Measurements from ENCODE around the gene SORBS2.

Gene SORBS2

DNA sequence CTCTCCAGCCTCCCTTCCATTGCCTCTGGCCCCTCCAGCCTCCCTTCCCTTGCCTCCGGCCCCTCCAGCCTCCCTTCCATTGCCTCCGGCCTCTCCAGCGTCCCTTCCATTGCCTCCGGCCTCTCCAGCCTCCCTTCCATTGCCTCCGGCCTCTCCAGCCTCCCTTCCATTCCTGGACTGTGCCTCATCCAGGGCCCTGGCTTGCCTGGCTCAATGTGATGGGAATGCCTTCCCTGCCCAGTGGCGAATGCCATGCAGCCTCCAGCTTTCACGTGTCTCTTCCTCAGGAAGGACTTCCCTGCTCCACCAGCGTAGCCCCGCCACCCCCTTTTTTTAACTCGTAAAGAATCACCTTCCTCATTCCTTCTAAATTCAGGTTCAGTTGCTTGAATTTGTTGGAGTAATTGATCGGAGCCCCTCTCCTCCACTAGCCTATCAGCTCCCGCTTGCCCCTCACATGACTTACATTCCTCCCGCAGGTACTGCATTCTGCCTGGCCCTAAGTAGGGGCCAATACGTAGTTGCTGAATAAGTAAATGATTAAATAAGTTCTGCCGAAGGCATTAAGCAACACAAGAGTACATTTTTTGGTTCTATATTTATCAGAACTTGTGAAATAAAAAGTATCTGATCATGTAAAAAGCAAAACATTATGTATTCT is 30.3 kb downstream of the SORBS2 start:
- no peak overlapping the region for H3K4me3 Mint-ChIP-seq
- peaks cover 5% of the 10 kb centered on the region for H3K4me1 Mint-ChIP-seq
- no peak for DNase-seq
- no peaks in the 10 kb centered on the region for H3K36me3 Mint-ChIP-seq (ENCODE audit: low read depth)
- peaks cover 6% of the 10 kb centered on the region for H3K27me3 Mint-ChIP-seq (ENCODE audit: low read depth, poor library complexity)
- TF ChIP-seq, protein P1, sequence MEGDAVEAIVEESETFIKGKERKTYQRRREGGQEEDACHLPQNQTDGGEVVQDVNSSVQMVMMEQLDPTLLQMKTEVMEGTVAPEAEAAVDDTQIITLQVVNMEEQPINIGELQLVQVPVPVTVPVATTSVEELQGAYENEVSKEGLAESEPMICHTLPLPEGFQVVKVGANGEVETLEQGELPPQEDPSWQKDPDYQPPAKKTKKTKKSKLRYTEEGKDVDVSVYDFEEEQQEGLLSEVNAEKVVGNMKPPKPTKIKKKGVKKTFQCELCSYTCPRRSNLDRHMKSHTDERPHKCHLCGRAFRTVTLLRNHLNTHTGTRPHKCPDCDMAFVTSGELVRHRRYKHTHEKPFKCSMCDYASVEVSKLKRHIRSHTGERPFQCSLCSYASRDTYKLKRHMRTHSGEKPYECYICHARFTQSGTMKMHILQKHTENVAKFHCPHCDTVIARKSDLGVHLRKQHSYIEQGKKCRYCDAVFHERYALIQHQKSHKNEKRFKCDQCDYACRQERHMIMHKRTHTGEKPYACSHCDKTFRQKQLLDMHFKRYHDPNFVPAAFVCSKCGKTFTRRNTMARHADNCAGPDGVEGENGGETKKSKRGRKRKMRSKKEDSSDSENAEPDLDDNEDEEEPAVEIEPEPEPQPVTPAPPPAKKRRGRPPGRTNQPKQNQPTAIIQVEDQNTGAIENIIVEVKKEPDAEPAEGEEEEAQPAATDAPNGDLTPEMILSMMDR (IDR thresholded peaks at IDR 0.05): no peak
- no peaks in the 10 kb centered on the region for H3K9me3 Mint-ChIP-seq
- no peak overlapping the region for H3K27ac Mint-ChIP-seq

DNA sequence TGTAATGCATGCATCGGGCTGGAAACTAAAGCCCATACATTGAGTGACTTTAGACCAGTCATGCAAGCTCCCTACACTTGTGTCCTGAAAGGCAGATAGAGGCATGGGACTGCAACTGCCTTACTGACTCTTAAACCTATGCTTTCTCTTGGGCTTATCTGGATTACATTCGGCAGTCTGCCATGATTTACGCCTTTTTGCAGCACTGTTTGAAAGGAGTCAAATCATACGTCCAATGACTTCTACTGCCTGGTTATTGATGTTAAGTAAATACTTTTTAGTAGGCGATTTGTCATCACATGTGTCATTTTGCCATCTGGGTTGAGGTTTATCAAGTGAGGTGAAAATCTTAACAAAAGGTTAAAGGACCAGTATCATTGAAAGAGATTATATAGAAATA is 31.5 kb downstream of the SORBS2 start:
- TF ChIP-seq, protein P1 (IDR thresholded peaks at IDR 0.05): no peak
- Mint-ChIP-seq H3K27me3 (ENCODE audit: low read depth, poor library complexity) (peaks cover 6% of the 10 kb centered on the region), H3K27ac (no peak overlapping the region), H3K4me1 (peaks cover 8% of the 10 kb centered on the region), H3K4me3 (no peak overlapping the region), H3K36me3 (ENCODE audit: low read depth) (no peaks in the 10 kb centered on the region), H3K9me3 (no peaks in the 10 kb centered on the region)
- no peak for DNase-seq

DNA sequence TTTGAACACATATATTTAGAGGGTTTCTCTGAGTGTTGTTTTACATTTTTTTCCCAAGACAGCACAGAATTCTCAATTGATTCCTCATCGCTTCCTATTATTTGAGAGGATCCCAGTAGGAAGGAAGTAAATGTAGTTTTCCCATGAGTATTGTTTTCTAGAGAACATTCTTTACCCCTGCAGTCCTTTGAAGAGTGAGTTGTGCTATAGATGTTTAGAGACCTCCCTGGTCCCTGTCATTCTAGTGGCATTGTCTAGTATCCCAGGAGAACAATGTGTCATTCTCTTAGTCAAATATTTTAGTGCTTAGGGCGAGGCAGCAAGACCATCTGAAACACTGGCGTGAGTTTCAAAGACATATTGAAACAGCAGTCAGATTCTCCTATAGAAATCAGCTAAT is 32.5 kb downstream of the SORBS2 start:
- TF ChIP-seq, protein P1 (IDR thresholded peaks at IDR 0.05): no peak
- Mint-ChIP-seq H3K4me1 (peaks cover 18% of the 10 kb centered on the region), H3K9me3 (no peaks in the 10 kb centered on the region), H3K27ac (no peak overlapping the region), H3K27me3 (ENCODE audit: low read depth, poor library complexity) (peaks cover 10% of the 10 kb centered on the region), H3K4me3 (no peak overlapping the region), H3K36me3 (ENCODE audit: low read depth) (no peaks in the 10 kb centered on the region)
- DNase-seq: no peak

DNA sequence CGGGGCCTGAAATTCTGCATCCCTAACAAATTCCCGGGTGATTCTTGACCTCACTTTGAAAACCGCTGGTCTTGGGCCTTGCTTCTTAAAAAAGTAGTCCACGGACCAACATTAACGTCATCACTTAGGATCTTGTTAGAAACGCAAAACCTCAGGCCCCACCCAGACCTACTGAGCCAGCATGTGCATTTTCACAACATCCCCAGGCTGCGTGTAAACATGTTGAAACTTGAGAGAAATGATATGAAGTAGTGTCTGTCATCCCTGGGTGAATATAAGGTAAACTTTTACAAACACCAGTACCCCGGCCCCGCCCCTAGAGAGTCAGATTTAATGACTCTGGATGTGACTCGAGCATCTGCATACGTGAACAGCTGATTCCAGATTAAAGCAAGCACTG is 33.7 kb downstream of the SORBS2 start:
- no peak overlapping the region for H3K4me3 Mint-ChIP-seq
- H3K9me3 Mint-ChIP-seq: no peaks in the 10 kb centered on the region
- TF ChIP-seq, protein P1 (IDR thresholded peaks at IDR 0.05): no peak
- no peak overlapping the region for H3K27ac Mint-ChIP-seq
- H3K36me3 Mint-ChIP-seq (ENCODE audit: low read depth): no peaks in the 10 kb centered on the region
- peaks cover 30% of the 10 kb centered on the region for H3K4me1 Mint-ChIP-seq
- peaks cover 11% of the 10 kb centered on the region for H3K27me3 Mint-ChIP-seq (ENCODE audit: low read depth, poor library complexity)
- DNase-seq: no peak

DNA sequence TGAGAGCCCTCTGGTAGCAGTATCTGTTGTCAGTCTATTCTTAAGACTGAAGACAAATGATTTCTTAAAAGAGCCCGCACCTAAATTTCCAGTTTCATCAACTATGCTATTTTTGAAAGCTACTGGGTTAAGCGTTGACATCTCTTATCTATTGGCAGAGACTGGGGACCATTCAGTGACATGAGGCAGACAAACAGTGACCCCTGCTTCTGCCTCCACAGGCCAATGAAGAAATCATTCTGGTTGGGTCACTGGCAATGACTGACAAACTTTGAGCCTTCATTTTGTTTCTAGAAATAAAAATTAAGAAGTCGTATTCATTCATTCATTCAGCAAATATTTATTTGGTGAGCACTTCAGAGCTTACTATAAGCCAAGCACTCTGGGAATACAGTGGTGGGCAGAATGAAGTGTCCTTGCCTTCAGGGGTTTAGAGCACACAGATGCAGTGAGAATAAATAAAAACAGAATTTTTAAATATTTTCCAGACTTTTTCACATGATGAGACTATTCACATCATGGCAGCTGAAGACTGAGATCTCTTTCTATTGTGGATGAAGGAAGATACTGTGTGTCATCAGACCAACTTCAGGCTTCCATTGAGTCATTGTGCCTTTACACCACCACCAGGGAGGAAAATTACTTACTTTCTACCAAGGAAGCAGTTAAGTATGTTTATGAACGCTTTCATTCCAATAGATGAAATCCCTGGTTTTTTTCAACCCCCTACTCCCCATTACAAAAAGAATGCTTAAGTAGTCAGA is 36.0 kb downstream of the SORBS2 start:
- Mint-ChIP-seq H3K36me3 (ENCODE audit: low read depth) (peaks cover 11% of the 10 kb centered on the region), H3K9me3 (peaks cover 9% of the 10 kb centered on the region), H3K4me1 (peaks cover 45% of the 10 kb centered on the region), H3K4me3 (peak overlapping the region; percentile 5), H3K27ac (no peak overlapping the region), H3K27me3 (ENCODE audit: low read depth, poor library complexity) (peaks cover 9% of the 10 kb centered on the region)
- DNase-seq: no peak
- TF ChIP-seq, protein P1 (IDR thresholded peaks at IDR 0.05): no peak

Data from nephron progenitor cell (in vitro differentiated cells).